ENCODE results near the gene HABP2. TPM values are rescaled to one million over a fixed set of nuclear protein-coding genes. Genes with fewer than 3 reads are reported as not detected.

Gene HABP2
- total RNA-seq, 1 experiment from 2014 or later: not detected

DNA sequence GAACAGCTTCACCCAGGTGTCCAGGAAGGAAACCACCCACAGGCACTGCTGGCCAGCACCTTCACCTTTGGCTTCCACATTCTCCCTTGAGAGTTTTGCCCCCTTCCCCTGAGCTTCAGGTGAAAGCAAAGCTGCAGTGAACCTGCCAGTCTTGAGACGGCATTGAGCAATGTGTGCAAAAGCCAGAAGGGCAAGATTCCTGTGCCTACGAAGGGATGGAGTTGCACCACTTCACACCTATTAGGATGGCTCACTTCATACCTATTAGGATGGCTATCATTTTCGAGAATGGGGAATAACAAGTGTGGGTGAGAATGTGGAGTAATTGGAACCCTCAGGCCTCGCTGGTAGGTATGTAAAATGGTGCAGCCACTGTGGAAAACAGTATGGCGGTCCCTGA lies 7.2 kb downstream of the HABP2 start:
- Histone ChIP-seq H2BK12ac (ENCODE audit: insufficient read length, low read depth, low read length) (no peak overlapping the region), H4K8ac (replicated peaks; ENCODE audit: insufficient read length, low read depth, low read length) (no peak overlapping the region), H3K79me1 (ENCODE audit: insufficient read depth, low read depth, low read length, poor library complexity, severe bottlenecking) (no peaks in the 10 kb centered on the region), H2AK5ac (ENCODE audit: insufficient read length, low read length) (no peak overlapping the region), H3K27me3 (ENCODE audit: insufficient read depth, low read length) (peaks cover 73% of the 10 kb centered on the region), H2BK120ac (ENCODE audit: low read depth, low read length, poor library complexity, severe bottlenecking) (no peak overlapping the region), H3K4ac (ENCODE audit: low read depth, low read length) (no peak overlapping the region), H3K23ac (ENCODE audit: insufficient read length, low read depth, low read length) (no peak overlapping the region), H3K56ac (ENCODE audit: insufficient read length, low read depth, low read length) (no peak overlapping the region), H4K5ac (ENCODE audit: insufficient read length, low read depth, low read length) (no peak overlapping the region), H2BK15ac (ENCODE audit: low read depth, low read length) (no peak overlapping the region), H3K4me1 (ENCODE audit: insufficient read depth, low read length) (peaks cover 2% of the 10 kb centered on the region; the same call in 1 of the 2 replicates), H3K4me2 (ENCODE audit: insufficient read depth, insufficient read length, low read length) (no peak overlapping the region), H3K9me3 (ENCODE audit: control insufficient read depth, low read depth, low read length) (no peaks in the 10 kb centered on the region), H2BK5ac (ENCODE audit: insufficient read length, low read length) (no peak overlapping the region), H3K18ac (ENCODE audit: insufficient read length, low read depth, low read length) (no peak overlapping the region), H2AFZ (ENCODE audit: low read length) (no peak overlapping the region), H4K91ac (ENCODE audit: insufficient read length, low read depth, low read length) (no peak overlapping the region), H4K20me1 (ENCODE audit: control insufficient read depth, insufficient read depth, insufficient read length) (no peaks in the 10 kb centered on the region), H3K14ac (ENCODE audit: insufficient read depth, low read length) (no peak overlapping the region), H3K23me2 (ENCODE audit: insufficient read length, low read depth, low read length, poor library complexity, severe bottlenecking) (peaks cover 2% of the 10 kb centered on the region), H3T11ph (ENCODE audit: low read length) (no peak overlapping the region), H3K79me2 (ENCODE audit: insufficient read depth, low read length) (no peaks in the 10 kb centered on the region), H3K27ac (ENCODE audit: insufficient read length, low read depth, low read length) (no peak overlapping the region), H2BK20ac (ENCODE audit: low read depth, low read length, poor library complexity, severe bottlenecking) (no peak overlapping the region), H3K9ac (ENCODE audit: extremely low read depth, insufficient read length, low read length) (no peak overlapping the region)
- TF ChIP-seq, protein P1, sequence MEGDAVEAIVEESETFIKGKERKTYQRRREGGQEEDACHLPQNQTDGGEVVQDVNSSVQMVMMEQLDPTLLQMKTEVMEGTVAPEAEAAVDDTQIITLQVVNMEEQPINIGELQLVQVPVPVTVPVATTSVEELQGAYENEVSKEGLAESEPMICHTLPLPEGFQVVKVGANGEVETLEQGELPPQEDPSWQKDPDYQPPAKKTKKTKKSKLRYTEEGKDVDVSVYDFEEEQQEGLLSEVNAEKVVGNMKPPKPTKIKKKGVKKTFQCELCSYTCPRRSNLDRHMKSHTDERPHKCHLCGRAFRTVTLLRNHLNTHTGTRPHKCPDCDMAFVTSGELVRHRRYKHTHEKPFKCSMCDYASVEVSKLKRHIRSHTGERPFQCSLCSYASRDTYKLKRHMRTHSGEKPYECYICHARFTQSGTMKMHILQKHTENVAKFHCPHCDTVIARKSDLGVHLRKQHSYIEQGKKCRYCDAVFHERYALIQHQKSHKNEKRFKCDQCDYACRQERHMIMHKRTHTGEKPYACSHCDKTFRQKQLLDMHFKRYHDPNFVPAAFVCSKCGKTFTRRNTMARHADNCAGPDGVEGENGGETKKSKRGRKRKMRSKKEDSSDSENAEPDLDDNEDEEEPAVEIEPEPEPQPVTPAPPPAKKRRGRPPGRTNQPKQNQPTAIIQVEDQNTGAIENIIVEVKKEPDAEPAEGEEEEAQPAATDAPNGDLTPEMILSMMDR (conservative IDR thresholded peaks at IDR 0.05): no peak
- Mint-ChIP-seq H3K9me3 (peaks cover 4 to 19% of the 10 kb centered on the region in 2 experiments; a peak in 3 of 5 replicates), H3K36me3 (ENCODE audit: insufficient read depth in 1 of 3, low read depth in 3 of 3) (no peaks in the 10 kb centered on the region), H3K4me1 (peaks cover 45 to 61% of the 10 kb centered on the region in 2 experiments), H3K27me3 (ENCODE audit: low read depth) (peaks cover 100% of the 10 kb centered on the region), H3K4me3 (no peak overlapping the region), H3K27ac (no peak overlapping the region)
- no CpG with 5 or more reads among the region's 5 CpGs for WGBS (ENCODE audit: extremely low coverage, insufficient read length, low lambda C conversion rate)
- DNase-seq: no peak
